Measurements from ENCODE around the gene ACAP2.
"Not testable (repeated sequence)": the region's sequence is repeated elsewhere in the genome, so short reads cannot be mapped to it uniquely, and the experiment has no call there.

The ACAP2 gene

DNA sequence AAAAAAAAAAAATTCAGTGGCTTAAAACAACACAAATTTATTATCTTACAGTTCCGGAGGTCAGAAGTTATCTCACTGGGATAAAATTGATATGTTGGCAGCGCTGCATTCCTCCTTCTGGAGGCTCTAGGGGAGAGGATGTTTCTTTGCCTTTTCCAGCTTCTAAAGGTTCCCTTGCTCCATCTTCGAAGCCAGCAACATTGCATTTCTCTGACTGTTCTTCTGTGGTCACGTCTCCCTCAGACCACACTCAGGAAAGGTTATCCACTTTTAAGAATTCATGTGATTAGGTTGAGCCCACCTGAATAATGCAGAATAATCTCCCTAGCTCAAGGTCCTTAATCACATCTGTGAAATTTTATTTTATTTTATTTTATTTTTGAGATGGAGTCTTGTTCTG is 23.4 kb upstream of the ACAP2 start:
- no peak for TF ChIP-seq CTCF (conservative IDR thresholded peaks at IDR 0.05; ENCODE audit: low read depth, low read length)
- DNase-seq (ENCODE audit: low read depth), result no peak
- no peak overlapping the region for H3K4me3 ChIP-seq (ENCODE audit: low read depth, low read length)

DNA sequence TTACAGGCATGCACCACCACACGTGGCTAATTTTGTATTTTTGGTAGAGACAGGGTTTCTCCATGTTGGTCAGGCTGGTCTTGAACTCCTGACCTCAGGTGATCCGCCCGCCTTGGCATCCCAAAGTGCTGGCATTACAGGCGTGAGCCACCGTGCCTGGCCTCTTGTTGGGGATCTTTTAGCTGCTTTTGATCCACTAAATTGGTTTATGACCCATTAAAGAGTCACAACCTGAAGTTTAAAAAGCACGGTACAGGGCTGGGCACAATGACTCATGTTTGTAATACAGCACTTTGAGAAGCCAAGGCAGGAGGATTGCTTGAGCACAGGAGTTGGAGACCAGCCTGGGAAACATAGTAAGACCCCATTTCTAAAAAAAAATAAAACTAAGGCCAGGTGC is 20.1 kb upstream of the ACAP2 start:
- DNase-seq (ENCODE audit: low read depth); H3K4me3 ChIP-seq (ENCODE audit: low read depth, low read length): not testable (repeated sequence)

- no peak for TF ChIP-seq CTCF (conservative IDR thresholded peaks at IDR 0.05; ENCODE audit: low read depth, low read length)
- no peak overlapping the region for H3K4me3 ChIP-seq (ENCODE audit: low read depth, low read length)
Observed at GRCh38 chr3:195462308-195462610, 19.4 kb upstream of the ACAP2 start.

GRCh38 chr3:195461594-195462307 is 18.9 kb upstream of the ACAP2 start:
- no peak for TF ChIP-seq CTCF (conservative IDR thresholded peaks at IDR 0.05; ENCODE audit: low read depth, low read length)
- H3K4me3 ChIP-seq (ENCODE audit: low read depth, low read length), result no peak overlapping the region
- DNase-seq (ENCODE audit: low read depth), result no peak

More at GRCh38 chr3:195462308-195462610, 19.4 kb upstream of the ACAP2 start:
- no peak for DNase-seq (ENCODE audit: low read depth)

- no peak for DNase-seq (ENCODE audit: low read depth)
- TF ChIP-seq CTCF (conservative IDR thresholded peaks at IDR 0.05; ENCODE audit: low read depth, low read length), result no peak
- no peak overlapping the region for H3K4me3 ChIP-seq (ENCODE audit: low read depth, low read length)
Observed at GRCh38 chr3:195460091-195460713, 17.4 kb upstream of the ACAP2 start.

GRCh38 chr3:195458316-195458717 is 15.5 kb upstream of the ACAP2 start:
- peak; percentile 23 for TF ChIP-seq CTCF (conservative IDR thresholded peaks at IDR 0.05; ENCODE audit: low read depth, low read length)
- peak; percentile 76 for DNase-seq (ENCODE audit: low read depth)
- no peak overlapping the region for H3K4me3 ChIP-seq (ENCODE audit: low read depth, low read length)

DNA sequence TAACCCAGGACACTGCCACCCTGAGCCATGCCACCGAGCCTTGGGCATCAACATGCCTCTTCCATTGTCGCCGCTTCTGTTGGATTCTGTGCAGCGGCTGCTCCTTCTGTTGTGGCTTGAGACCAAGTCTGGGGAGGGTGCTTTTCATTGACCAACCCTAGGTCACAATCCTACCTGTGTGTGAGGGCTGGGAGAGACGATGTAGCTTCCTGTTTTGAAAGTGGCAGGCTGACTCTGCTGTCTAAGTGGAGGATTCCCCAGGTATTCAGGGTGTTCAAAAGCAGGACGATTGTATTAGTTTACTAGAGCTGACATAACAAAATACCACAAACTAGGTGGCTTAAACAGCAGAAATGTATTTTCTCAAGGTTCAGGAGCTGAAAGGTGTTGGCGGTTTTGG is 13.0 kb upstream of the ACAP2 start:
- no peak for TF ChIP-seq CTCF (conservative IDR thresholded peaks at IDR 0.05; ENCODE audit: low read depth, low read length)
- no peak overlapping the region for H3K4me3 ChIP-seq (ENCODE audit: low read depth, low read length)
- DNase-seq (ENCODE audit: low read depth), result no peak

Data from choroid plexus epithelial cell (primary cell).